ENCODE results near the gene DNAJC16. TPM values are rescaled to one million over a fixed set of nuclear protein-coding genes. Genes with fewer than 3 reads are reported as not detected.
"Not testable (repeated sequence)": the region's sequence is repeated elsewhere in the genome, so short reads cannot be mapped to it uniquely, and the experiment has no call there.

The DNAJC16 gene
- total RNA-seq, 1 donor from 2014 or later: 13.1 TPM

DNA sequence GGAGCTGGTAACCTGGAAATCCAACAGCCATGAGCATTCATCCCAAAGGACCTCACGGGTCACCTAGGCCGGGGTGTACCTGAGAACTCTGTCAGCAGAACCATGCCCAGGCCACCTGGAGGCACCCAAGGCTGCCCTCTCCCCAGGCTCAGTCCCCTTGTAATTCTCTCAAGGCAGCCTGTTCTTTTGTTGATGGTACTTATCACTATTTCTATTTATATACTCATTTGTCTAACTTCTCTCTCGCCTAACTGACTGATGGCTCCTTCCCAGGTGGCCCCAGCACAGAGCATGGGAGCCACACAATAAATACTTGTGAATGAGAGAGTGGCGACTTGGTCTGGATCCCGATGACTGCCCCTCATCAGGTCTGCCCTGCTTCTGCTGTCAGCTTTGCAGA is 19.4 kb upstream of the DNAJC16 start:
- no peak for DNase-seq

DNA sequence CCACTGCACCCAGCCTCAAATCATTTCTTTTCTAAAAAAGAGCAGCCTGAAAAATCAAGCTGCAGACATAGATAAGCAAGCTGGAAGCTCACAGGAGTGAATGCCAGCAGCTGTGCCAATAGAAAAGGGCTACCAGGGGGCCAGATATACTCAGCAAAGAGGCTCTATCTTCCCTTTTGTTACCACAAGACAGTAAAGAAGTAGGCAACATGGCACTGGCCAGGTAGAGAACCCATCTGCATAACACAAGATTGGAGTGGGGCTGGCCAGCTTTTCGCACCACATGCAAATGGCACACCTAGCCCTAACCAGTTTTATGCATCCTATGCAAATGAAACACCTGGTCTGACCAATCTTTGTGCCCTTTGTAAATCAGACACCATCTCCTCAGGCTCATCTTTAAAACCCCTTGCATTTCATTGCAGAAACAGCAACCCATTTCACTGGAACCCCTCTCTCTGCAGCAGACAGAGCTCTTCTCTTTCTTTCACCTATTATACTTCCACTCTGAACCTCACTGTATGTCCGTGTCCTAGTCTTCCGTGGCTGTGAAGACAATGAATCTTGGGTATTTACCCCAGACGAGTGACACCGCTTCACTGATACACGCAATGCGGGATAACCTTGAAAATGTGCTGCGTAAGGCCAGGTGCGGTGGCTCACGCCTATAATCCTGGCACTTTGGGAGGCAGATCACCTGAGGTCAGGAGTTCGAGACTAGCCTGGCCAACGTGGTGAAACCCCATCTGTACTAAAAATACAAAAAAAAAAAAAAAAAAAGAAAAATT is 17.8 kb upstream of the DNAJC16 start:
- no peak for DNase-seq

DNA sequence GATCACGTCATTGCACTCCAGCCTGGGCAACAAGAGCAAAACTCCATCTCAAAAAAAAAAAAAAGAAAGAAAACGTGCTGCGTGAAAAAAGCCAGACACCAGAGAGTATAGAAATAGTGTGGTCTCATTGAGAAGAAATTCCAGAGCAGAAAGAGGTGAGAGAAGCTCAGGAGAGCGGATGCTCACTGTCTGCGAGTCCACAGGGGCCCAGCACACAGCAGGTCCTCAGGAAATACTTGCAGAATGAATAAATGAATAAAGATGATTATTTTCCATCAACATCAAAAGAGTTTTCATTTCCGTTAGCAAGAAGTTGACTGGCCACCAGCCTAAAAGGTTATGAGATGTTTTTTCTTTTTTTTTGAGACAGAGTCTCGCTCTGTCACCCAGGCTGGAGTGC is 17.1 kb upstream of the DNAJC16 start:
- no peak for DNase-seq

DNA sequence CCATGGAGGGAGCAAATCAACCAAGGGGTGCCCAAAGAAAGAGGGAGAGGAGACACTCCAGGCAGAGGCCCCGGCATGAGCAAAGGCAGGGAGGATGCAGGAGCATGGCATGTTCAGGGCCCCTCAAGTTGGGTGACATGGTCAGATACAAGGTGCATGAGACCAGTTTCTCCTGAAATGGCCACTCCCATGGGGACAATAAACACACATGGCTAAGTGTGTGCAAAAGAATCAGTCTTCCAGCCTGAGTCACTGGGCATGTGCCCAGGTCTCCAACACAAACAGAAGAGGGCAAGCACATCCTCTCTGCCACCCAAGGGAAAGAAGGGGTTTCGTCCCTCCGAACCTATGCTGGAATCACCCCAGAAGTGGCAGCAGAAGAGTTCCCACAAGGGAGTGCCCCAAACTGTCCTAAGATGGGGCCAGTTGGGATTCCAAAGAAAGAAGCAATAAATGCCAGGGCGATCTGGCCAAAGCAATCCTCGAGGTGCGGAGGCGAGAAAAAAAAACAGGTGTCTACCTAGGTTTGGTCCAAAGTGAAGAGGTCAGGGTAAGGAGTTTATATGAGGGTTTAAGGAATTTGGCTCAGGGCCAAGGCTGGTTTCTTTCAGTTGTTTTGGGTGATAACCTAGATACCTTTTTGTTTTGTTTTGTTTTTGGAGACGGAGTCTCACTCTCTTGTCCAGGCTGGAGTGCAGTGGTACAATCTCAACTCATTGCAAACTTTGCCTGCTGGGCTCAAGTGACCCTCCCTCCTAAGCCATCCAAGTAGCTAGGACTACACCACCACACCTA is 15.8 kb upstream of the DNAJC16 start:
- DNase-seq: no peak

DNA sequence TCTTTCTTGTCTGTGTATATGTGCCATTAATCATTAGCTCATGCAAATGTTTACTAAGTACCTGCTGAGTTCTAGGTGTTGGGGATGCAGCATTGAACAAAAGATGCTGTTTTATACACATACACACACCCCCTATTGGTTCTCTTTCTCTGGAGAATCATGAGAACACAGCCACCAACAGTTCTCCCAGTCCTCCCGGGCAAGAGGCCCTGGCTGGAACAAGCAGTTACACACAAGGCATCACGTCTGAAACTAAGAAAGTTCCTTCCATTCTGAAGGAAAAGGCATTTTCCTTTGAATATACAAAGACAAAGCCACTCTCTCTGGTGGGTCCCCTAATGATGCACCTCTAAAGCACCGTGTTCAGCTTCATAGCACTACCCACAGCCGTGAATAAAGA is 13.5 kb upstream of the DNAJC16 start:
- no peak for DNase-seq

DNA sequence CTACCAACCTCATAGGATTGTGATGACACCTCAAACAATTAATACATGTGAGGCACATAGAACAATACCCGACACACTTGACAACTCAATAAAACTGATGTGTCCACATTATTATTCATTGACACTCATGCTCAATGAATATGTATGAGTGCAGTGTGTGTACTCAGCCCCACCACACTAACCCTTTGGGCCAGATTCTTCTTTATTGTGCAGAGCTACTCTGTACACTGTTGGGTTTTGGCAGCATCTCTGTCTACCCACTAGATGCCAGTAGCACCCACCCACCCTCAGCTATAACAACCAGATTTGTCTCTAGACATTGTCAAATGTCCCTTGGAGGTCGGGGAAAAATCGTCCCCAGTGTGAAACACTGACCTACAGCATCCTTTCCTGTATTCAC is 12.7 kb upstream of the DNAJC16 start:
- DNase-seq: no peak

DNA sequence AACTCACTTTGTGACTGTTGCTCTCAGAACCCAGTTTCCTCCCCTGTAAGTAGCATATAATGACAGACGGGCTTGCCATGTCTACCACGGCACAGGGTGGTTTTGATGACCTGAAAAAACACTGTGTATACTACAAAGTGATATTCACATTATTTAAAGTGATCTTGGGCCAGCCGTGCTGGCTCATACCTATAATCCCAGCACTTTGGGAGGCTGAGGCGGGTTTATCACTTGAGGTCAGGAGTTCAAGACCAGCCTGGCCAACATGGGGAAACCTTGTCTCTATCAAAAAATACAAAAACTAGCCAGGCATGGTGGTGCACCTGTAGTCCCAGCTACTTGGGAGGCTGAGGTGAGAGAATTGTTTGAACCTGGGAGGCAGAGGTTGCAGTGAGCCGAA is 12.1 kb upstream of the DNAJC16 start:
- DNase-seq: not testable (repeated sequence)

DNA sequence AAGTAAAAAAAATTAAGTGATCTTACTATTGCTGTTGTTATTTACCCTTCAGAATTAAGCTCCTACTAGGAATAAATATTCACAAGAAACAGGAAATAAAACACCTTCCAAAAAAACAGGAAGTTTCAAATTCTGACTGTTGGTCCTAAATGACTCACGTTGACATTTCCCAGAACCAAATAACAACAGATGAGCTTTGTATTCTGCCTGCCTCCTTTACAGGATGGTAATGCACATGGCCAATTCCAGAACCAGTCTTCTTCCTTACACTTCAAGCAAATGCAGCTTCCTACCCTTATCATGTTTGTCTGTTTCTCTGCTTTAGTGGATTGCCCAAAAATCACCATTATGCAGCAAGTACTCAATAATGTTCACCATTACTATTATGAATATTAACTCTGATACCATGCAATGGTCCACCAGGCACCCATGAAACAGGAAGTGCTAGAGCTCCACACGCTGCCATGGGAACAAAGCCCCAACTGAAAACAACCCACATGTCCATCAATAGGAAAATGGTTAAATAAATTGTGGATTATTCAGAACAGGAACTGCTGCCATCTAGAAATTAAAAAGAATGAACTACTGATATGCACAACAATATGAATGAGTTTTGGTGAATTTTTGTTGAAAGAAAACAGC is 11.5 kb upstream of the DNAJC16 start:
- no peak for DNase-seq

DNA sequence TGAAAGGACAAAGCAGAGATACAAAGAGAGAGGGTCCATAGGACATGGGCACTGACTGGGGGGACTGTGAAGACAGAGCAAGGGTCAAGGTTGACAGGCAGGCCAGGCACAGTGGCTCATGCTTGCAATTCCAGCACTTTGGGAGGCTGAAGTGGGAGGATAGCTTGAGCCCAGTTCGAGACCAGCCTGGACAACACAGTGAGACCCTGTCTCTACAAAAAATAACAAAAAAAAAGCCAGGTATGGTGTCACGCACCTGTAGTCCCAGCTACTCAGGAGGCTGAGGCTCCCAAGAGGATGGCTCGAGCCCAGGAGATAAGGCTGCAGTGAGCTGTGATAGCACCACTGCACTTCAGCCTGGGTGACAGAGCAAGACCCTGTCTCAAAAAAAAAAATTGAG is 7.0 kb upstream of the DNAJC16 start:
- no peak for DNase-seq

DNA sequence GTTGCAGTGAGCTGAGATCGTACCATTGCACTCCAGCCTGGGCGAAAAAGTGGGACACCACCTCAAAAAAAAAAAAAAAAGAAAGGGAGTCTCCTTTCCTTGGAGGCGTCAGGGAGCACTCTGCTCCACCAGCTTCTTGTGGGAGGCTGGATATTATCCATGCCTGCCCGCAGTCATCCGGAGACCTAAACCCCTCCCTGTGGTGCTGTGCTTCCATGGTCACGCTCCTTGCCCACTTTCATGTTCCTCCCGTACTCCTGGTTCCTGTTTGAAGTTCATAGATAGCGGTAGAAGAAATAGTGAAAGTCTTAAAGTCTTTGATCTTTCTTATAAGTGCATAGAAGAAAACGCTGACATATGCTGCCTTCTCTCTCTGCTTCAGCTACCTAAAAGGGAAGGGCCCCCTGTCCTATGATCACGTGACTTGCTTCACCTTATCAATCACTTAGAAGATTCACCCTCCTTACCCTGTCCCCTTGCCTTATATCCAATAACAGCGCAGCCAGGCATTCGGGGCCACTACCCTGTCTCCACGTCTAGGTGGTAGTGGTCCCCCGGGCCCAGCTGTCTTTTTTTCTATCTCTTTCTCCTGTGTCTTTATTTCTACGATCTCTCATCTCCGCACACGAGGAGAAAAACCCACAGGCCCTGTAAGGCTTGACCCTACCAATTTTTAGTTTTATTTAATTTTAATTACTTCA is 5.3 kb upstream of the DNAJC16 start:
- DNase-seq: not testable (repeated sequence)

DNA sequence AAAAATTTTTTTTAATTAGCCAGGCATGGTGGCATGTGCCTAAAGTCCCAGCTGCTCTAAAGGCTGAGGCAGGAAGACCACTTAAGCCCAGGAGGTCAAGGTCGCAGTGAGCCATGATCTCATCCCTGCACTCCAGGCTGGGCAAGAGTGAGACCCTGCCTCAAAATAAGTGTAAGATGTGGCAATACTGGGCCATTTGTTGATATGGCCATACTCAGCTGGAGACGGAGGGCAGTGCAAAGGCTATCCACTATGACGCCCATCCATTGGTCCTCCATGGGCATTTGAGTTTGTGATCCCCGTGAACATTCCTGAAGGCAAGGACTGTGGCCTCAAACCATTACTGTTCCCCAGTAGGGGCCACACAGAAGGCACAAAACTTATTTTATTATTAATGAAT is 4.1 kb upstream of the DNAJC16 start:
- no peak for DNase-seq

DNA sequence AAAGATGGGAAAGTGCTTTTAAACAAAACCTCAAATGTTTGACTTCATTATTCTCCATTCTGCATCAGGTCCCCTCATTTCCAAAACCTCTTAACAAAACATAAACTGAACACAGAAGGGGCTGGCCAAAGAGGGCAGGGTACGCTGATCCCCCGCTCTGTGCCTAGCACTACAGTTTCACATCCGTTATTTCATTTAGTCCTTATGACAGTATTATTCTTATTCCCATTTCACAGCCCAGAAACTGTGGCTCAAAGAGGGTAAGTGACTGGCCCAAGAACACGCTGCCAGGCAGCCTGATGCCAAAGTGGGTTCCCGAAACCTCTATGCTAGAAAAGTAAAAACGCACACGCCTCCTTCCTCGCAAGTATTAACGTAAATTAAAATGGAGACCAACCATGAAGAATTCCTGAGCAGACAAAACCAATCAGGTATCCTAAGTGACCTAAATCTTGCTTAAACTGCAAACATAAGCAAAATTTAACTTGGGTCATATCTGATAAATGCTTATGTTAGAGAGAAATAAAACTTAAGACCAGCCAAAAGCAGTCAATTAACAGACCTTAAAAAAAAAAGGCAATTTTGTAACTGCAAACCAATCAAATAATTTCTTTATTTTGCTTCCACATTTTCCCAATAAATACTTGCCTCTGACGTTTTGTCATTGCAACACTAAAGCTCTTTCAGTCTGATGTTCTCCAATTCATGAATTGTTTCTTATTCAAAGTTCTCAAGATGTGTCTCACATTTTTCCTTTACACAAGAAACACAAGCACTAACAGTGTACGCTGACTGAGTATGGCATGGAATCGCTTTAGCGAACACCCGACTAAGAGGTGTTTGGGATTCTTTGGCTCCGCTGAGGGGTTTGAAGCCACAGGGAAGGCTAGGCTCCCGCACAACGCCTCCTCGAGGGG is 3.3 kb upstream of the DNAJC16 start:
- no peak for DNase-seq

DNA sequence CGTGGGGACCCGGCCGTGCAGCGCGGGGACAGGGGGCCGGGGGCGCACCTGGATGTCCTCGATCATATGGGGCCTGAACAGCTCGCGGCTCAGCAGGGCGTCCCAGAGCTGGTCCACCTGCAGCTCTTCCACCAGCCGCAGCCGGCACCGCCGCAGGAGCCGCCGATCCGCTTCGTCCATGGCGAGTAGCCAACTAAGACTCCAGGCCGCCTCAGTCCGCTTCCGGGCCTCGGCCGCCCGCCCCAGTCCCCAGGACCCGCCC is 2.7 kb upstream of the DNAJC16 start, which contains the start of gene CASP9:
CASP9 (minus strand) TSS at position 195 of the 262 bp plus-strand sequence; CDS start at position 180, 15 bp downstream.
- no peak for DNase-seq

DNA sequence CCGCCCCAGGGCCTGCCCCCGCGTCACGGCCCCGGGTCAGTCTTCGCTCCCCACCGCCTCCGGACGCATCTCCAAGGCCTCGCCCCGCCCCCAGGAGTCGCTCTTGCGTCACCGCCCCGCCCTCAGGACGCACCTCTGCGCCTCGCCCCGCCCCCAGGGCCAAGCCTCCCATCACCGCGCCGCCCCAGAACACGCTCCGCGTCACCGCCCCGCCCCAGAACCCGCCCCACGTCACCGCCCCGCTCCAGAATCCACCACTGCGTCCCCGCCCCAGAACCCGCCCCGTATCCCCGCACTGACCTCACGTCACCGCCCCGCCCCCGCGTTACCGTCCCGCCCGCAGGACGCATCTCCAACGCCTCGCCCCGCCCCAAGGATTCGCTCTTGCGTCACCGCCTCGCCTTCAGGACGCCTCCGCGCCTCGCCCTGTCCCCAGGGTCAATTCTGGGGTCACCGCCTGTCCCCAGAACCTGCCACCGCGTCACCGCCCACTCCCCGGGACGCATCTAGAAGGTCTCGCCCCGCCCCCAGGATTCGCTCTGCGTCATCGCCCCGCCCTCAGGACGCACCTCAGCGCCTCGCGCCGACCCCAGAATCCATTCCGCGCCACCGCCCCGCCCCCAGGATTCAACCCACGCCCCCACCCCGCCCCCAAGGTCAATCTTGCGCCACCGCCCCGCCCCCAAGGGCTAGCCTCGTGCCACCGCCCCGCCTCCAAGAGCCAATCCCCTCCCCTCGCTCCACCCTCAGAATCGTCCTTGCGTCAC is 2.2 kb upstream of the DNAJC16 start:
- DNase-seq: peak; percentile 99

DNA sequence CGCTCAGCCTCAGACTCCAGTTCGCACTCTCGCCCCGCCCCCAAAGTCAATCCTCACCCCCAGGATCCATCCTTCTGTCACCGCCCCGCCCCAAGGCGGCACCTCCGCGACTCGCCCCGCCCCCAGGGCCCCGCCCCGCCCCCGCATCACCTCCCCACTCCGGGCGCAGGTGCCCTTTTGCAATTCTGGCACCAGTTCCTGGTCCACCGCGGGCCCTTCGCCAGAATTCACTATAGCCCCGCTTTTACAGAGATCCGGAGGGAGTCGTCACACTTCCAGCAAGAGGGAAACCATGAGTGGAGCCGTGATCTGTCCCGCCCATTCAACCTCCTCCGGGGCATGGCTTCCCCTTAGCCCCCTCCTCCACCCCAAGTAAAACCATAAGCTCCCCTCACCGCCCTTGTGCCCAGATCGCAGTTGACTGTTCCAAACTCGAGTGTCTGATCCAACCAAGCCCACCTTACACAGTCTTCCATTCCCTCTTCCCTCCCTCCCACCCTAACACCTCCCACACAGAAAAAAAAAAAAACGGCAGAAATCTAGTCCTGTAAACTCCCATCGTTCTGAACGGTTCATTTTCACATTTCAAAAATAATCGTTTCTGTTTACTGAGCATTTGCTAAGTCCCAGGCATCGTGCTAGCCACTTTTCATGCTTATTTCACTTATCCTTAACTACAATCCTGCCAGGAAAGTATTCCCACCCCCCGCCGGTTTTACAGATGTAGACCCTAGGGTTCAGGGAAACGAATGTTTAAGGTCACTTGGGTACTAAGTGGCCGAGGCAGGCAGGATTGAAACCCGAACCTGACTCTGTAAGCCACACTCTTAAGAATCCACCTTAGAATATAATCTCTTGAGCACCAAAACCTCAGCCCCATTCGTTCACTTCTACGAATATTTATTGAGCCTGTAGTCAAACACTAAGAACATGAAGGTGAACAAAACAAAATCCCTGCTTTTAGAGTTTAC is 1.3 kb upstream of the DNAJC16 start:
- no peak for DNase-seq

DNA sequence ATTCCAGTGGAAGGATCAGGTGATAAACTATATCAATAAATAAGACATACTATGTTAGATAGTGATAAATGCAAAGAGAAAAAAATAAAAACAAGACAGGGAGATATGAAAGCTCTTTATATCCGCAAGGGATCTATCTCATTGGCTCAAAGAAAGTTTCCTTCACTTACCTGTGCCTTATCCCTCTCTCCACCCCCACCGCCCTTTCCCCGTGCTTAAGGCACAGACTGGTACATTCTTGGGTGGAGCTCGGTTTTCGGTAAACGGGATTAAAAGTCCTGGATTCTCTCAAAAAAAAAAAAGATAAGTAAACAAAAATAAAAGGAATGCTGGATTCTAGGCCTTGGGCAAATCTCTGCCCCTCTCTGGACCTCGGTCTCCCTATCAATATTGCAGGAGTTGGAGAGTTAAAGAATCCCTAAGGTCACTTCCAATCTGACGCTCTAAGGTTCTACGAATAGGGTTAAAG is 593 bp upstream of the DNAJC16 start:
- DNase-seq: no peak

DNA sequence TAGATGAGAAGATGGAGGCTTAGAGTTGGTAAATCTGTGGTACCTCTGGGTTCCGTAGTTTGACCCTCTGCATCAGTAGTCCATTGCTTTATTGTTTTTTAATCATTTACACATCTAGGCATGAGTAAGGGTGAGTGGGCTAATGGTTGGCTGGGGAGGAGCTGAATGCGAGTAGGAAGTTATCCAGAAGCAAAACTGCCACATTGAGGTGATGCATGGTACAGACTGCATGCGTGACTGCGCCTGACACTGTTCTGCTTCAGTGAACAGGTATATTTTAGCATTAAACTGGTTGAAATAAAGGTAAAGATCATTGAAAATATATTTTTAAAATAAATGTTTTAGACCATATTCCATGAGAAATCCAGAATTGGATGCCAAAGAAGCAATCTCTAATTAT is 4.4 kb downstream of the DNAJC16 start:
- DNase-seq: no peak

DNA sequence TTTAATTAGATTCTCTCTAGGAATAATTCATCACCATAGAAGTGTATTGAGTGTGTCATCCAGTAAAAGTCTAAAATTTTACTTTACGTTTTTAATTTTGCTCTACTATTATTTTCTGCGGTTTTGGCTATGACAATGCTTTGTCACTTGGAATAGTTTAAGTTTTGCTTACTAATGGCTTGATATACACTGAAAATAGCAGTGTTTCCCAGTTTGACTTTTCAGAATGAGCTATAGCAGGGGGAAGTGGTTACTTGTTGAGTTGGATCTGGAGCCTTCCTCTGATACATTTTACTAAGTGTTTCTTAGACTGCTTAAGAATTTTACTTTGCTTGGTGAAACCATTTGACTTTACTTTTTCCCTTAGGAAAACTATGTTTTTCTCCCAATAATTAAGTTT is 5.0 kb downstream of the DNAJC16 start:
- no peak for DNase-seq

DNA sequence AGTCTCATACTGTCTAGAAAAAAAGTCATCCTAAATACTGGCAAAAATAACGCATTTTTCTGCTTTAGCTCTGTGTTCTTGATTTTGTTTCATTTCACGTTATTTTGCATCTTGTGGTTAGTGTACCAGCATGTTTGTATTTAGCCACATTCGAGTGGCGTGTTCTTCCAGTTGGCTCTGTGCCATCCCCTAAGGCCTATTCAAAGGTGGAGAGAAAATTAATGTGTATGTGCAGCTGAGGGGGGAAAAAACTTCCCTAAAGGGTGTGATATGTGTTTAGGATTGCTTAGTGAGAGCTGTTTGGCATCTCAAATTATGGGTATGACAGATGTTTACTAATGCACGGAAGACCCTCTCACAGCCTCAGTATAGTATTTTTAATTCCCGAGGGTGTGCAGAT is 12.1 kb downstream of the DNAJC16 start:
- DNase-seq: no peak

DNA sequence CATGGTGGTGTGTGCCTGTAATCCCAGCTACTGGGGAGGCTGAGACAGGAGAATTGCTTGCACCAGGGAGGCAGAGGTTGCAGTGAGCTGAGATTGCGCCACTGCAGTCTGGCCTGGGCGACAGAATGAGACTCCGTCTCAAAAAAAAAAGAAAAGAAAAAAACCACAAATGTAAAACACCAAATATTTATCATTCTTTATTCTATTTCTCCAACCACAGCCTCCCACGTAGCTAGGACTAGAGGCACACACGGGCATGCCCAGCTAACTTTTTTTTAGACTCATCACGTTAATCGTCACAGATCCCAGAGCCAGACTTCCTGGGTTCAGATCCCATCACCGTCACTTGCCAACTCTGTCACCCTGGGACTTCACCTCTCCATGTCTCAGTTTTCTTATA is 13.5 kb downstream of the DNAJC16 start:
- no peak for DNase-seq
